ENCODE measurements around the gene WDR26. TPM values are rescaled to one million over a fixed set of nuclear protein-coding genes. Genes with fewer than 3 reads are reported as not detected.

Gene WDR26
- total RNA-seq, 4 donors from 2014 or later: 45.9 to 76.9 (median 65.7) TPM

- no peaks in the 10 kb centered on the region for H3K36me3 ChIP-seq
- TF ChIP-seq, protein P1, sequence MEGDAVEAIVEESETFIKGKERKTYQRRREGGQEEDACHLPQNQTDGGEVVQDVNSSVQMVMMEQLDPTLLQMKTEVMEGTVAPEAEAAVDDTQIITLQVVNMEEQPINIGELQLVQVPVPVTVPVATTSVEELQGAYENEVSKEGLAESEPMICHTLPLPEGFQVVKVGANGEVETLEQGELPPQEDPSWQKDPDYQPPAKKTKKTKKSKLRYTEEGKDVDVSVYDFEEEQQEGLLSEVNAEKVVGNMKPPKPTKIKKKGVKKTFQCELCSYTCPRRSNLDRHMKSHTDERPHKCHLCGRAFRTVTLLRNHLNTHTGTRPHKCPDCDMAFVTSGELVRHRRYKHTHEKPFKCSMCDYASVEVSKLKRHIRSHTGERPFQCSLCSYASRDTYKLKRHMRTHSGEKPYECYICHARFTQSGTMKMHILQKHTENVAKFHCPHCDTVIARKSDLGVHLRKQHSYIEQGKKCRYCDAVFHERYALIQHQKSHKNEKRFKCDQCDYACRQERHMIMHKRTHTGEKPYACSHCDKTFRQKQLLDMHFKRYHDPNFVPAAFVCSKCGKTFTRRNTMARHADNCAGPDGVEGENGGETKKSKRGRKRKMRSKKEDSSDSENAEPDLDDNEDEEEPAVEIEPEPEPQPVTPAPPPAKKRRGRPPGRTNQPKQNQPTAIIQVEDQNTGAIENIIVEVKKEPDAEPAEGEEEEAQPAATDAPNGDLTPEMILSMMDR (IDR thresholded peaks at IDR 0.05): no peak
- no peak for TF ChIP-seq POLR2A (IDR thresholded peaks at IDR 0.05)
- DNase-seq: no peak
- no peaks in the 10 kb centered on the region for H3K27me3 ChIP-seq
- H3K27ac ChIP-seq: no peak overlapping the region
- intact Hi-C loops (cut with DNase I; ENCODE audit: low total_unique reads): no loop called here
- no peak overlapping the region for H3K4me3 ChIP-seq
- H3K9me3 ChIP-seq: no peaks in the 10 kb centered on the region
- H3K4me1 ChIP-seq: no peaks in the 10 kb centered on the region
These were observed 9.2 kb downstream of the WDR26 start for GRCh38 chr1:224425279-224425884.

- H3K27ac ChIP-seq: no peak overlapping the region
- TF ChIP-seq POLR2A (IDR thresholded peaks at IDR 0.05): no peak
- TF ChIP-seq, protein P1 (IDR thresholded peaks at IDR 0.05): no peak
- H3K36me3 ChIP-seq: no peaks in the 10 kb centered on the region
- no peak for DNase-seq
- no peaks in the 10 kb centered on the region for H3K9me3 ChIP-seq
- intact Hi-C loops (cut with DNase I; ENCODE audit: low total_unique reads): no loop called here
- H3K27me3 ChIP-seq: no peaks in the 10 kb centered on the region
- no peaks in the 10 kb centered on the region for H3K4me1 ChIP-seq
- H3K4me3 ChIP-seq: no peak overlapping the region
These were observed 14.5 kb downstream of the WDR26 start for GRCh38 chr1:224420106-224420505.

DNA sequence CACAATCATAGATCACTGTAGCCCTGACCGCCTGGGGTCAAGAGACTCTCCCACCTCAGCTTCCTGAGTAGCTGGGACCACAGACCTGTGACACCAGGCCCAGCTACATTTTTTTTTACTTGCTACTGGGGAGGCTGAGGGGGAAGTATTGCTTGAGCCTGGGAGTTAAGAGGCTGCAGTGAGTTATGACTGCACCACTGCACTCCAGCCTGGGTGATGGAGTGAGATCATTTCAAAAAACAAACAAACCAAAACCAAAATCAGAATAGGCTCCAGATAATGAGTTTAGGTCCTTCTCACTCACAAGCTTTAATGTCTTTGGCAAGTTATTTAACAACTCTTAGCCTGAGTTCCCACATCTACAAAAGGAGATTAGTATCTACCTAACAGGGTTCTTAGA lies 22.8 kb downstream of the WDR26 start:
- intact Hi-C loops (cut with DNase I; ENCODE audit: low total_unique reads): no loop called here
- H3K36me3 ChIP-seq: no peaks in the 10 kb centered on the region

GRCh38 chr1:224408294-224408590 lies 26.4 kb downstream of the WDR26 start:
- Histone ChIP-seq H3K27me3 (no peaks in the 10 kb centered on the region), H3K27ac (no peak overlapping the region), H3K4me3 (no peak overlapping the region), H3K9me3 (no peaks in the 10 kb centered on the region), H3K4me1 (no peaks in the 10 kb centered on the region), H3K36me3 (no peaks in the 10 kb centered on the region)
- intact Hi-C loops (cut with DNase I; ENCODE audit: low total_unique reads): no loop called here
- TF ChIP-seq POLR2A (IDR thresholded peaks at IDR 0.05): no peak
- TF ChIP-seq, protein P1 (IDR thresholded peaks at IDR 0.05): no peak
- DNase-seq: no peak

More for the DNA sequence above, 22.8 kb downstream of the WDR26 start:
- no peak for DNase-seq
- Histone ChIP-seq H3K27ac (no peak overlapping the region), H3K9me3 (no peaks in the 10 kb centered on the region), H3K4me1 (no peaks in the 10 kb centered on the region), H3K4me3 (no peak overlapping the region), H3K27me3 (no peaks in the 10 kb centered on the region)
- no peak for TF ChIP-seq POLR2A (IDR thresholded peaks at IDR 0.05)
- TF ChIP-seq, protein P1 (IDR thresholded peaks at IDR 0.05): no peak

DNA sequence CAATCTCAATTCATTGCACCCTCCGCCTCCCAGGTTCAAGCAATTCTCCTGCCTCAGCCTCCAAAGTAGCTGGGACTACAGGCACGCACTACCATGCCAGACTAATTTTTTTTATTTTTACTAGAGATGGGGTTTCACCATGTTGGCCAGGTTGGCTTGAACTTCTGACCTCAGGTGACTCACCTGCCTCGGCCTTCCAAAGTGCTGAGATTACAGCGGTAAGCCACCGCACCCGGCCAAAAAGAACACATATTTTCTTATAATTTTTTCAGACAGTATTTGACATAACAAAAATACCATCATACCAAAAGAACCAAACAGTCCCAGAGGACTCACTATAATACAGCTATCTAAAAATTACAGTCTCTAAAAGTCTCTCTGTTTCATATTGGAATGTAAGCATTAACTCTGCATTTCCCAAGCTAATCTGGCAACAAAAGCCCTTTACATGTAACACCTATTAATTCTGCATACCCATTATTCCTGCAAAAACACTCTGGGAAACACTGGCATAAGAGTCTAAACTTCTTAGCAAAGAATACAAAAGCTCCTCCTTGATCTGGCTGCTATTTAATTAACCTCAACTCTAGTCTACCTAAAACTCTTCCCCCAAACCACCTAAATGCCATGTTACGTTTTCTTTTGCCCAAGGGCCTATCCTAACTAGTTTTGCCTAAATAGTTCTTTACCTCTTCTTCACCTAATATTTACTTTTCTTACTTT lies 26.9 kb downstream of the WDR26 start:
- no peak for DNase-seq
- H3K27ac ChIP-seq: no peak overlapping the region
- TF ChIP-seq, protein P1 (IDR thresholded peaks at IDR 0.05): no peak
- no peak for TF ChIP-seq POLR2A (IDR thresholded peaks at IDR 0.05)
- no peaks in the 10 kb centered on the region for H3K9me3 ChIP-seq
- no peaks in the 10 kb centered on the region for H3K27me3 ChIP-seq
- H3K4me3 ChIP-seq: no peak overlapping the region
- no peaks in the 10 kb centered on the region for H3K4me1 ChIP-seq
- no peaks in the 10 kb centered on the region for H3K36me3 ChIP-seq
- intact Hi-C loops (cut with DNase I; ENCODE audit: low total_unique reads): no loop called here
